NCI-H526 (cell line): ENCODE results near the gene MRPS24.
A peak's percentile ranks its signal among the peaks of the same experiment; 100 is the strongest.
"Not testable (repeated sequence)": the region's sequence is repeated elsewhere in the genome, so short reads cannot be mapped to it uniquely, and the experiment has no call there.

ENCODE experiments used
- DNase-seq, 2 experiments: peaks; one replicate each; lab custom pipeline; 2025; lab: John Stamatoyannopoulos, UW

MRPS24 gene

GRCh38 chr7:43869006-43869866 is at the start of gene MRPS24:
TSS of gene MRPS24 (minus strand) at chr7:43869517. CDS start at chr7:43869495, 22 bp downstream.
- DNase-seq = peak; percentile 82 to 98

- DNase-seq = no peak
Observed at GRCh38 chr7:43915907-43916306, 46.6 kb upstream of the MRPS24 start.

GRCh38 chr7:43914795-43915194 is 45.5 kb upstream of the MRPS24 start:
- DNase-seq = no peak

GRCh38 chr7:43906331-43907010 is 37.2 kb upstream of the MRPS24 start, which contains the start of gene URGCP:
TSS of gene URGCP (minus strand) at chr7:43906596. CDS start at chr7:43906575, 21 bp downstream.
- DNase-seq = peak; percentile 12 to 81

- peak; percentile 19 to 72 for DNase-seq
Observed at GRCh38 chr7:43905956-43906330, 36.6 kb upstream of the MRPS24 start.

- no peak for DNase-seq
Observed at GRCh38 chr7:43905209-43905946, 36.1 kb upstream of the MRPS24 start.

GRCh38 chr7:43904533-43905208 is 35.4 kb upstream of the MRPS24 start:
- DNase-seq = no peak

- no peak for DNase-seq
Observed at GRCh38 chr7:43902542-43903054, 33.3 kb upstream of the MRPS24 start.

- DNase-seq = not testable (repeated sequence)
Observed at GRCh38 chr7:43898571-43898970, 29.3 kb upstream of the MRPS24 start.

GRCh38 chr7:43895847-43896415 is 26.6 kb upstream of the MRPS24 start:
- DNase-seq = no peak

GRCh38 chr7:43891069-43891955 is 22.0 kb upstream of the MRPS24 start:
- DNase-seq = peak; percentile 73 to 85

- no peak for DNase-seq
Observed at GRCh38 chr7:43890468-43890867, 21.2 kb upstream of the MRPS24 start.

- DNase-seq = no peak
Observed at GRCh38 chr7:43888993-43889945, 20.0 kb upstream of the MRPS24 start.

- no peak for DNase-seq
Observed at GRCh38 chr7:43884617-43885016, 15.3 kb upstream of the MRPS24 start.

GRCh38 chr7:43884209-43884608 is 14.9 kb upstream of the MRPS24 start:
- no peak for DNase-seq

- no peak for DNase-seq
Observed at GRCh38 chr7:43880596-43880995, 11.3 kb upstream of the MRPS24 start.

- no peak for DNase-seq
Observed at GRCh38 chr7:43879477-43879876, 10.2 kb upstream of the MRPS24 start.

GRCh38 chr7:43878867-43879266 is 9.6 kb upstream of the MRPS24 start:
- DNase-seq = no peak
